Measurements from ENCODE around the gene C16orf95. TPM values are rescaled to one million over a fixed set of nuclear protein-coding genes. Genes with fewer than 3 reads are reported as not detected.

The C16orf95 gene
- total RNA-seq, 2 donors from 2014 or later, result 0.91 to 8.0 TPM

DNA sequence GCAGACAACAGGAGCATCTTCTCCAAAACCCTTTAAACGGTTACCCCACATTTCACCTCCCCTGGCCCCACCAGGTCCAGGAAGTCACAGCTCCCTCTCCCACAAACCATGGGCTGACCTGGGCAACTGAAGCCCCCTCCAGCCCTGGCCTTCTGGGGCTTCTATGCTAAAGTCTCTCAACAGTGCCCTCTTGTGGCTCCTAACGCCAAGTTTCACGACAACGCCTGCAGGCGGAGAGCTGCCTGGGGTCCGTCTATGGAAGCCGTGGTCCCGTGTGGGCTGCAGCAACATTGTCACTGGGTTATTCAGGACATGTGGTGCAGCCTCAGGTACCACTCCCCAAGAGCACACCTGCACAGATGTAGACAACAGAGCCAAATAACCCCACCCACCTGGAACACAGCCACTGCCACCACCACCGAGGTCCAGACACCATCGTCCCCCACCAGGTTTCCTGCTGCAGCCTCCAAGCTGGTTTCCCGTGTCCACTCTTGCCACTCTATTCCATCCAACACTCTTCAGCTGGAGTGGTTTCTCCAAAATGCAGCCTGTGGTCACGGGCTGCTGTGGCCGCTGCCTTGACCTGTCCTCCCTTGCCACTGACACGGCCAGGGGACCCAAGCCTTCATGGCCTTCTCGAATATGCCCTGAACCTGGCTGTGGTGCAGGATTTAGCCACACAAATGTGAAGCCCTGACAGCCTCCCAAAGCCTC is 19.1 kb downstream of the C16orf95 start:
- no peak for TF ChIP-seq POLR2AphosphoS5 (IDR thresholded peaks at IDR 0.05)
- TF ChIP-seq, protein P1, sequence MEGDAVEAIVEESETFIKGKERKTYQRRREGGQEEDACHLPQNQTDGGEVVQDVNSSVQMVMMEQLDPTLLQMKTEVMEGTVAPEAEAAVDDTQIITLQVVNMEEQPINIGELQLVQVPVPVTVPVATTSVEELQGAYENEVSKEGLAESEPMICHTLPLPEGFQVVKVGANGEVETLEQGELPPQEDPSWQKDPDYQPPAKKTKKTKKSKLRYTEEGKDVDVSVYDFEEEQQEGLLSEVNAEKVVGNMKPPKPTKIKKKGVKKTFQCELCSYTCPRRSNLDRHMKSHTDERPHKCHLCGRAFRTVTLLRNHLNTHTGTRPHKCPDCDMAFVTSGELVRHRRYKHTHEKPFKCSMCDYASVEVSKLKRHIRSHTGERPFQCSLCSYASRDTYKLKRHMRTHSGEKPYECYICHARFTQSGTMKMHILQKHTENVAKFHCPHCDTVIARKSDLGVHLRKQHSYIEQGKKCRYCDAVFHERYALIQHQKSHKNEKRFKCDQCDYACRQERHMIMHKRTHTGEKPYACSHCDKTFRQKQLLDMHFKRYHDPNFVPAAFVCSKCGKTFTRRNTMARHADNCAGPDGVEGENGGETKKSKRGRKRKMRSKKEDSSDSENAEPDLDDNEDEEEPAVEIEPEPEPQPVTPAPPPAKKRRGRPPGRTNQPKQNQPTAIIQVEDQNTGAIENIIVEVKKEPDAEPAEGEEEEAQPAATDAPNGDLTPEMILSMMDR (IDR thresholded peaks at IDR 0.05), result peak in 1 of 4 experiments; percentile 16
- DNase-seq (ENCODE audit: low spot score), result no peak
- Histone ChIP-seq H3K27me3 (replicated peaks; ENCODE audit: insufficient read depth) (no peaks in the 10 kb centered on the region), H3K4me3 (no peak overlapping the region), H3K9me3 (no peaks in the 10 kb centered on the region), H3K36me3 (no peaks in the 10 kb centered on the region), H3K4me1 (replicated peaks) (no peaks in the 10 kb centered on the region), H3K27ac (no peak overlapping the region)
- intact Hi-C loops (cut with DNase I), result no loop called here
- WGBS, result 51% methylated on average over 15 of the region's 15 CpGs

DNA sequence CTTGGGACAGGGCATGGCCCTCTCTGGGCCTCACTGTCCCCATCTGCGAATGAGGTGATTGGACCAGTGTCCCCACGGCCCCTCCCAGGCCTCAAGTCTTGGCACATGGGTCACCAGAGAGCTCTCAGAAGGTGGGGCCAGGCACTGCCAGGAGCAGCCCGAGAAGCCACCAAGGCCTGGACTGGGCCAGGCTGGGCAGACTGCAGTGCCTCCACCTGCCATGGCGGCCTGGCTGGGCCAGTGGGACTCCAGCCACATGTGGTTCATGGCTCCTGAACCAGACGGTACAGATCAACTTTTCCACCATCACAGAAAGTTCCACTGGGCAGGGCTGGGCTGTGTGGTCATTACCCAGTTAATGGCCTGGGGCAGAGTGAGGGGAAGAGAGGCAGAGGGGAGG is 19.8 kb downstream of the C16orf95 start:
- TF ChIP-seq POLR2AphosphoS5 (IDR thresholded peaks at IDR 0.05) (no peak), POLR2A (IDR thresholded peaks at IDR 0.05) (no peak)
- TF ChIP-seq, protein P1 (IDR thresholded peaks at IDR 0.05), result no peak
- intact Hi-C loops (cut with DNase I), result no loop called here
- Histone ChIP-seq H3K4me1 (replicated peaks) (no peaks in the 10 kb centered on the region), H3K27ac (no peak overlapping the region), H3K36me3 (no peaks in the 10 kb centered on the region), H3K4me3 (no peak overlapping the region), H3K9me3 (no peaks in the 10 kb centered on the region), H3K27me3 (replicated peaks; ENCODE audit: insufficient read depth) (no peaks in the 10 kb centered on the region)
- 91% methylated on average over 5 of the region's 5 CpGs for WGBS
- no peak for DNase-seq (ENCODE audit: low spot score)

DNA sequence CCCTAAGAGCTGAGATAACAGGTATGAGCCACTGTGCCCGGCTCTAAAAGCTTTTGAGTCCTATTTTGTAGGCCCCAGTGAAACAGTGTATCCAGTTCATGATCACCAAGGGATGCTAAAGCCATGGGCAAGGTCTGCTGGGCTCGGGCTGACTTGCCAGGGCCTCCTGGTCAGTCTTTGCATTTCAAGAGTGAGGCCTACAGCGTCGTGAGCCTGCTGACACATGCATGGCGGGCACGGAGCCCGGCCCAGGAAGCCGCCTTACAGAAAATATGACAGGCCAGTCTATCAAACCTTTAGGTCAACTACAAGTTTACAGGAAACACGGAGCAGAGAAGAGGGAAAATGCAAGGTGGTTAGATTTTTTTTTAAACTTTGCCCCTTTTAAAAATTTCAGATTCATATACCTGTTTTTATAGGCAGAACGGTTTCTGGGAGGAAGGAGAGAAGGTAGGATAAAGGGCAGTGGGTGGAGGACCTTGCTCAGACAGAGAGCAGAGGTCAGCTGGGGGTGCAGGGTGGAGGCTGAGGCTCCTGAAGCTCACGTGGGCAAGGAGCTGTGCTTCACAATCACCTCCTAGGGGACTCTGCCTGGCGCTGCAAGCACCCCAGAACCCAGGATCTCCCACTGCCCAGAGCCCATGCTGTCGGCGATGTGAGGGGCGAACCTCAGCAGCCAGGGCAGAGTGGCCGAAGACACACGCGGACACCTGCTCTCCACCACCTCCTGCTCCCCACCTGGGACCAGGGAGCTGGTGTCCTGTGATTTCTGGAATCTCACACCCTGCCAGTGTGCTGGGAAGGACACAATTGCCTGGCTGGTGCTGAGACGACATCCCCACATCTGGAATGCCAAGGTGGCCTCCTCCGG is 21.3 kb downstream of the C16orf95 start:
- no peaks in the 10 kb centered on the region for H3K36me3 ChIP-seq
- intact Hi-C loops (cut with DNase I), result no loop called here
- TF ChIP-seq, protein P1 (IDR thresholded peaks at IDR 0.05), result no peak
- TF ChIP-seq POLR2A (IDR thresholded peaks at IDR 0.05), result no peak
- H3K27ac ChIP-seq, result no peak overlapping the region
- H3K4me3 ChIP-seq, result no peak overlapping the region
- H3K27me3 ChIP-seq (replicated peaks; ENCODE audit: insufficient read depth), result no peaks in the 10 kb centered on the region
- H3K4me1 ChIP-seq (replicated peaks), result no peaks in the 10 kb centered on the region
- 77% methylated on average over 15 of the region's 20 CpGs for WGBS
- no peak for DNase-seq (ENCODE audit: low spot score)
- H3K9me3 ChIP-seq, result no peaks in the 10 kb centered on the region

DNA sequence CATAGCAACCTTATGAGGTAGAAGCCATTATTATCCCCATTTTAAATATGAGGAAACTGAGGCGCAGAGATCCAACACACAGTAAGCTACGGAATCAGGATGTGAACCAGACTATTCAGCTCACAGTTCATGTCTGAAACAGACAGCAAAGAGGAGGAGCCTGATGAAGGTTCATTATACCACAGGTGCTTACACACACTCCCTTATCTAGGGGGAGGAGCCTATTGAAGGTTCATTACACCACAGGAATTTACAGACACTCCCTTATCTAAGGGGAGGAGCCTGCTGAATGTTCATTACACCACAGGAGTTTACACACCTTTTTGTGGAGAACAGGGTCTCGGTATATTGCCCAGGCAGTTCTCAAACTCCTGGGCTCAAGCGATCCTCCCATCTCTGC is 21.9 kb downstream of the C16orf95 start:
- 91% methylated on average over 4 of the region's 4 CpGs for WGBS
- no peaks in the 10 kb centered on the region for H3K4me1 ChIP-seq (replicated peaks)
- H3K9me3 ChIP-seq, result no peaks in the 10 kb centered on the region
- H3K4me3 ChIP-seq, result no peak overlapping the region
- H3K36me3 ChIP-seq, result no peaks in the 10 kb centered on the region
- intact Hi-C loops (cut with DNase I), result no loop called here
- DNase-seq (ENCODE audit: low spot score), result no peak
- no peak overlapping the region for H3K27ac ChIP-seq
- TF ChIP-seq POLR2A (IDR thresholded peaks at IDR 0.05) (no peak), POLR2AphosphoS5 (IDR thresholded peaks at IDR 0.05) (no peak)
- TF ChIP-seq, protein P1 (IDR thresholded peaks at IDR 0.05), result no peak
- H3K27me3 ChIP-seq (replicated peaks; ENCODE audit: insufficient read depth), result no peaks in the 10 kb centered on the region

All from prostate gland (tissue), 2 donors.